Esophagus (tissue), 2 donors: ENCODE results near the gene VIL1. TPM values are rescaled to one million over a fixed set of nuclear protein-coding genes. Genes with fewer than 3 reads are reported as not detected.

Experiments used
- H3K27ac ChIP-seq, 2 donors: one replicate each; pipeline ENCODE4 v1.5.1; 2013; ENCODE audit warnings: low read depth in 2 of 2, mild to moderate bottlenecking in 2 of 2, inconsistent platforms in 1 of 2, low read length in 1 of 2, moderate library complexity in 1 of 2
- H3K27me3 ChIP-seq, 2 donors: one replicate each; pipeline ENCODE4 v1.6.1; 2013; ENCODE audit warnings: low read length in 2 of 2, control low read depth in 1 of 2, mild to moderate bottlenecking in 1 of 2; ENCODE audit not compliant: insufficient read depth in 2 of 2, control insufficient read depth in 1 of 2
- H3K36me3 ChIP-seq, 2 donors: one replicate each; pipeline ENCODE4 v1.6.1; 2013; ENCODE audit warnings: low read length in 1 of 2; ENCODE audit not compliant: control insufficient read depth in 2 of 2, insufficient read depth in 2 of 2
- H3K4me1 ChIP-seq, 2 donors: one replicate each; pipeline ENCODE4 v1.6.1; 2013; ENCODE audit warnings: low read length in 1 of 2; ENCODE audit not compliant: control insufficient read depth in 2 of 2, insufficient read depth in 2 of 2
- H3K4me3 ChIP-seq, 2 donors: one replicate each; pipeline ENCODE4 v1.5.1; 2013; ENCODE audit warnings: low read length in 2 of 2, mild to moderate bottlenecking in 2 of 2, low read depth in 1 of 2, moderate library complexity in 1 of 2
- H3K9me3 ChIP-seq, 2 donors: one replicate each; pipeline ENCODE4 v1.6.1; 2013; ENCODE audit warnings: mild to moderate bottlenecking in 2 of 2, low read depth in 1 of 2, low read length in 1 of 2, moderate library complexity in 1 of 2; ENCODE audit not compliant: control insufficient read depth in 2 of 2, insufficient read depth in 1 of 2
- WGBS, 2 donors: extraction: QIAGEN DNeasy Blood & Tissue Kit; methylation state at CpG; one replicate each; pipeline ENCODE4 v1.1.7; 2013; 5-methylcytosine and 5-hydroxymethylcytosine counted together
- polyA plus RNA-seq, 2 donors: library from polyadenylated mRNA; stranded (reverse); fragments of 200-250 nt; gene quantifications; one replicate each; pipeline ENCODE4 v1.2.3, GENCODE V29; 2013
- donor health status: healthy with polysubstance abuse.
- donor health status: Bipolar disorder and iron deficiency.

Gene VIL1
- polyA plus RNA-seq, 2 donors: 0.02 to 0.26 TPM

DNA sequence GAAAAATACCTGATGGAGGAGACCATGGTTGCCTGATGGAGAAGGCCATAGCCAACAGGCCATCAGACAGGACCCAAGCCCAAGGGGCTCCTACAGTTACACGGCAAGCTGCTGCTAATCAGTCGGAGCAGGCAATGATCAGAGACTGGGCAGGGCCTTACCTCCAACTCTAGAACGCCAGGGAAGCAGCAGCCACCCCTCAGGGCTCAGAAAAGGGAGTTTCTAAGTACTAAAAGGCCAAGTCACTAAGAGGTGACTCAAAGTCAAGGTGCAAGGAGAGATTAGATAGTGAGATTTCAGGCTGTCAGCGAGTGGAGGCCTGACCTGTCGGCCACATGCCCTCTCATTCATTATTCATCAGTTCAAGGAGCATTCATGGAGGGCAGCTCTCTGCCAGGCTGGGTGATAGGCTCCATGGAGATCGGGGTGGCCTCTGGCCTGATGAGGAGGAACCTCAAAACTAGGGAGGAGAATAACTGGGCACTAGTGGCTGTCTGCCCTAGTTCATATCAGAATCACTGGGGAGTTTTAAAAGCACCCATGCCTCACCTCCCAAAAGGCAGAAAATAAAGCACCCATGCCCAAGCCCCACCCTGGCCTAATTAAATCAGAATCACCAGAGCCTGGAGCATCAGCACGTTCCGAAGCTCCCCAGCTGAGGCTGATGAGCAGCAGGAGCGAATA is 3.6 kb downstream of the VIL1 start:
- H3K4me3 ChIP-seq: no peak overlapping the region
- 76 to 83% methylated on average over 9 of the region's 9 CpGs for WGBS, 2 donors
- H3K27me3 ChIP-seq: no peaks in the 10 kb centered on the region
- no peaks in the 10 kb centered on the region for H3K9me3 ChIP-seq
- no peak overlapping the region for H3K27ac ChIP-seq
- no peaks in the 10 kb centered on the region for H3K4me1 ChIP-seq
- H3K36me3 ChIP-seq: no peaks in the 10 kb centered on the region

DNA sequence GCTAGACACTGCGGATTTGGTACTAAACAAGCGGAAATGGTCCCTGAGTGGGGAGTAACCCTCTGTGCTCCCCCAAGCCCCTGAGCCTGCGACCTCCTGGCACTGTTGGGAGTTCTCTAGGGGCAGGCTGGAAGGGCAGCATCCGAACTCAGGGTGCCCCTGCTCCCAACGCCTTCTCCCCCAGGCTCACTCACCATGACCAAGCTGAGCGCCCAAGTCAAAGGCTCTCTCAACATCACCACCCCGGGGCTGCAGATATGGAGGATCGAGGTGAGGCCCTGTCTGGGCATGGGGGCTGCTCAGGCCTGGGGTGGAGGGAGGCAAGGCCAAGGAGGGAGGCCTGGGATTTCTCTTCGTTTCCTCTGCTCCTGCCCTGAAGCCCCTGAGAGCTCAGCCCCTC is 4.7 kb downstream of the VIL1 start:
- H3K9me3 ChIP-seq: no peaks in the 10 kb centered on the region
- H3K4me3 ChIP-seq: no peak overlapping the region
- H3K36me3 ChIP-seq: no peaks in the 10 kb centered on the region
- no peaks in the 10 kb centered on the region for H3K4me1 ChIP-seq
- no peaks in the 10 kb centered on the region for H3K27me3 ChIP-seq
- 85 to 86% methylated on average over 9 of the region's 9 CpGs for WGBS, 2 donors
- H3K27ac ChIP-seq: no peak overlapping the region

DNA sequence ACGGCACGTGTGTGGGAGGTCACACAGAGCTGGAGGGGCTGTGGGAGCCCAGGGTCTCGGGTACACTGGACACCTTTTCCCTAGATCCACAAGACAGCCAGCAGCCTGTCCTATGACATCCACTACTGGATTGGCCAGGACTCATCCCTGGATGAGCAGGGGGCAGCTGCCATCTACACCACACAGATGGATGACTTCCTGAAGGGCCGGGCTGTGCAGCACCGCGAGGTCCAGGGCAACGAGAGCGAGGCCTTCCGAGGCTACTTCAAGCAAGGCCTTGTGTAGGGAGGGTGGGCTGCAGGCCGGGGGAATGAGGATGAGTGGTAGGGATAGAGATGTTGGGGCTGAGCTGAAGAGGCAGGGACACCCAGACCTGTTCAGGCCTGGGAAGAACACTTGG is 6.6 kb downstream of the VIL1 start:
- no peak overlapping the region for H3K4me3 ChIP-seq
- H3K36me3 ChIP-seq: no peaks in the 10 kb centered on the region
- H3K9me3 ChIP-seq: no peaks in the 10 kb centered on the region
- H3K4me1 ChIP-seq: no peaks in the 10 kb centered on the region
- no peak overlapping the region for H3K27ac ChIP-seq
- H3K27me3 ChIP-seq: no peaks in the 10 kb centered on the region
- 83 to 90% methylated on average over 10 of the region's 10 CpGs for WGBS, 2 donors

DNA sequence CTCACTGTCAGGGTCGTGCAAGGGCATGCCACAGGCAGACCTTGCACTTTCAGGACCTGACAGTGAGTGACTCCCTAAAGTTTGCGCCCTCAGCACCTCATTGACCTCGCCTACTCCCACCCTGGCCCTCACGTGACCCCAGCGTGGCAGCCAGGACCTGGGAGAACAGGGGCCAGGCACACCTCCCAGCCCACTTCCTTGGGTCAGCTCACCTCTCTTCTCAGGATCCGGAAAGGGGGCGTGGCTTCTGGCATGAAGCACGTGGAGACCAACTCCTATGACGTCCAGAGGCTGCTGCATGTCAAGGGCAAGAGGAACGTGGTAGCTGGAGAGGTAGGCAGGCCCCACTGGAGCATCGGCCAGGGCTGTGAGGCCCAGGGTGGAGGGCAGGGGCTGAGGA is 8.8 kb downstream of the VIL1 start:
- no peaks in the 10 kb centered on the region for H3K36me3 ChIP-seq
- no peaks in the 10 kb centered on the region for H3K9me3 ChIP-seq
- no peaks in the 10 kb centered on the region for H3K4me1 ChIP-seq
- H3K27me3 ChIP-seq: no peaks in the 10 kb centered on the region
- no peak overlapping the region for H3K27ac ChIP-seq
- H3K4me3 ChIP-seq: no peak overlapping the region
- 75 to 77% methylated on average over 11 of the region's 11 CpGs for WGBS, 2 donors

GRCh38 chr2:218428846-218429558 is 10.1 kb downstream of the VIL1 start:
- Histone ChIP-seq H3K9me3 (no peaks in the 10 kb centered on the region), H3K27ac (no peak overlapping the region), H3K27me3 (no peaks in the 10 kb centered on the region), H3K4me1 (no peaks in the 10 kb centered on the region), H3K4me3 (no peak overlapping the region), H3K36me3 (no peaks in the 10 kb centered on the region)
- WGBS, 2 donors: 90 to 91% methylated on average over 24 of the region's 24 CpGs

DNA sequence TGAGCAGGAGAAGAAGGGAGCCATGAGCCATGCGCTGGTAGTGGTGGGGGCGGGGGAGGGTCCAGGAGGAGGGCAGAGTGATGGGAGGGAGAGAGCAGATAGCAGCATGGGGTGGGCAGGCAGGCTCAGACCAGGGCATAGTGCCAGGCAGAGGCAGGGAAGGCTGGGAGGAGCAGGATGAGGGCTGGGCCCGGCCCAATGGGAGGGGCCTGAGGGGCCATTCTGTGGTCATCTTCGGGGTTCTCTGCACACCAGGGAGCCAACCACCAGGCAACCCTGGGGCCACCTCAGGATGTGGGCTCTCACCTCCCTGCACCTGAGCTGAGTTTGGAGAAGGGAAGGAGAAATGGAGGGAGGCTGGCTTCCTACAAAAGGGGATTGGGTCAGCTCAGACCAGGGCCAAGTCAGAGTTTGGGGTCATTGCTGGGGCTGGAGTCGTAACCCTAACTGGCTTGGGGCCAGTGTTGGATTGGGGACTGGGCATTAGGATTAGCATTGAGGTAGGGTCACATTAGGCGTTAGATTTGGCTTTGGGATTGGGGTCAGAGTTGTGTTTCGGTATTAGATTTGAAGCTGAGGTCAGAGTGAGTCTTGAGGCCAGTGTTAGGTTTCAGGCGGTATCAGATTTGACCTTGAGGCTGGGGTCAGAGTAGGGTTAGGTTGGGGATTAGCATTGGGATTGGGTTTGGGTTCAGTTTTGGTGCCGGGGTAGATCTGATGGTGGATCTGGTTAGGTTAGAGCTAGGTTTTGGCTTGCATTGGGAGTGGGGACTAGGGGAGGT is 11.2 kb downstream of the VIL1 start:
- no peak overlapping the region for H3K27ac ChIP-seq
- no peak overlapping the region for H3K4me3 ChIP-seq
- 65 to 76% methylated on average over 9 of the region's 9 CpGs for WGBS, 2 donors
- H3K27me3 ChIP-seq: no peaks in the 10 kb centered on the region
- no peaks in the 10 kb centered on the region for H3K36me3 ChIP-seq
- H3K9me3 ChIP-seq: no peaks in the 10 kb centered on the region
- no peaks in the 10 kb centered on the region for H3K4me1 ChIP-seq

- H3K36me3 ChIP-seq: no peaks in the 10 kb centered on the region
- H3K9me3 ChIP-seq: no peaks in the 10 kb centered on the region
- H3K4me3 ChIP-seq: no peak overlapping the region
- H3K4me1 ChIP-seq: no peaks in the 10 kb centered on the region
- H3K27ac ChIP-seq: no peak overlapping the region
- WGBS, 2 donors: 90% methylated on average over 11 of the region's 11 CpGs
- H3K27me3 ChIP-seq: no peaks in the 10 kb centered on the region
Observed at GRCh38 chr2:218430721-218431120, 11.8 kb downstream of the VIL1 start.

DNA sequence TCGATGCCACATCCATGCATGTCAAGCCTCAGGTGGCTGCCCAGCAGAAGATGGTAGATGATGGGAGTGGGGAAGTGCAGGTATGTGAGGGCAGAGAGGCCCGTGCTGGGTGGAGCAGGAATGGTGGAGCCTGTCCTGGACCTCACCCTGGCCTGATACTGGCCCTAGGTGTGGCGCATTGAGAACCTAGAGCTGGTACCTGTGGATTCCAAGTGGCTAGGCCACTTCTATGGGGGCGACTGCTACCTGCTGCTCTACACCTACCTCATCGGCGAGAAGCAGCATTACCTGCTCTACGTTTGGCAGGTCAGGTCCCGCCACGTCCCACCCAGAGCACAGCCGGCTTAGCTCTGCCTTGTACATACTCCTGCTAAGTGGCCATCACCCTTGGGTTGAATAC is 13.0 kb downstream of the VIL1 start:
- WGBS, 2 donors: 77 to 88% methylated on average over 10 of the region's 10 CpGs
- no peaks in the 10 kb centered on the region for H3K27me3 ChIP-seq
- no peaks in the 10 kb centered on the region for H3K4me1 ChIP-seq
- no peaks in the 10 kb centered on the region for H3K9me3 ChIP-seq
- H3K36me3 ChIP-seq: no peaks in the 10 kb centered on the region
- no peak overlapping the region for H3K27ac ChIP-seq
- H3K4me3 ChIP-seq: no peak overlapping the region

- Histone ChIP-seq H3K27me3 (no peaks in the 10 kb centered on the region), H3K4me3 (no peak overlapping the region), H3K4me1 (no peaks in the 10 kb centered on the region), H3K9me3 (no peaks in the 10 kb centered on the region), H3K27ac (no peak overlapping the region), H3K36me3 (no peaks in the 10 kb centered on the region)
- WGBS, 2 donors: 93 to 96% methylated on average over 8 of the region's 8 CpGs
Observed at GRCh38 chr2:218432676-218433365, 13.9 kb downstream of the VIL1 start.
